ENCODE measurements around the gene CARMIL1. TPM values are rescaled to one million over a fixed set of nuclear protein-coding genes. Genes with fewer than 3 reads are reported as not detected.
"Not testable (repeated sequence)": the region's sequence is repeated elsewhere in the genome, so short reads cannot be mapped to it uniquely, and the experiment has no call there.

CARMIL1 gene
- total and polyA plus RNA-seq, 4 donors: 22.9 to 41.0 (median 38.4) TPM

DNA sequence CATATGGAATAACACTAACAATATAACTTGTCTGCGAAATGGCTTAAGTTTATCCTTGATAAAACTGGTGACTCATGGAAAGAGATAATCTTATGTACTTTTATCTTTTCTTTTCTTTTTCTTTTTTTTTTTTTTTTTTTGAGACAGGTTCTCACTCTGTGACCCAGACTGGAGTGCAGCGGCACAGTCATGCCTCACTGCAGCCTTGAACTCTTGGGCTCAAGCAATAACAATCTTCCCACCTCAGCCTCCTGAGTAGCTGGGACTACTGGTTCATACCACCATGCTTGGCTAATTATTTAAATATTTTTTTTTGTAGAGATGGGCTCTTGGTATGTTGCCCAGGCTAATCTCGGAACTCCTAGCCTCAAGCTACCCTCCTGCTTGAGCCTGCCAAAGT lies 304.7 kb downstream of the CARMIL1 start:
- no peaks in the 10 kb centered on the region for H3K4me1 ChIP-seq (ENCODE audit: control insufficient read depth, insufficient read depth, low read length)
- no peak overlapping the region for H3K27ac ChIP-seq (ENCODE audit: low read depth, low read length)
- H3K36me3 ChIP-seq (ENCODE audit: control insufficient read depth, insufficient read depth, low read length): peaks cover 5% of the 10 kb centered on the region
- H3K27me3 ChIP-seq (ENCODE audit: control insufficient read depth, insufficient read depth, low read length): no peaks in the 10 kb centered on the region
- H3K4me3 ChIP-seq (ENCODE audit: low read depth, low read length): no peak overlapping the region
- H3K9me3 ChIP-seq (ENCODE audit: control insufficient read depth, insufficient read depth, low read length): no peaks in the 10 kb centered on the region
- WGBS (ENCODE audit: insufficient coverage): 100% methylated on average over 1 of the region's 3 CpGs
- DNase-seq (ENCODE audit: low read depth in 4 of 6, low spot score in 6 of 6): no peak

DNA sequence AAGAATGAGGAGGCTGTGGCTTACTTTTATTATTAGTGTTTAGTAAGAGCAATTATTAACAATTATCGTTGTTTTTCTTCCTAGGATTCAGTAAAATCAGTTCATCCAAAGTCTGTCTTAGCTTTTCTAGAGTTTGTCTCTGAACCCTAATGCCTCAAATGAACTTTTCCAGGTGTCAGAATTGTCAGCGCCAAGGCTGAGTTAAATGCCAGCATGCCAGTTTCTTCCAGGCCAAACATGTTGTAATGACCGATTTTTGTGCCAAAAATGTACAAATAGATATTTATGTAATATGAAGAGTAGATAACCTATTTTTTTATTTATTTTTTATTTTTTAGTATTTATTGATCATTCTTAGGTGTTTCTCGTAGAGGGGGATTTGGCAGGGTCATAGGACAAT lies 306.1 kb downstream of the CARMIL1 start:
- no CpG with 5 or more reads among the region's 4 CpGs for WGBS (ENCODE audit: insufficient coverage)
- Histone ChIP-seq H3K4me3 (ENCODE audit: low read depth, low read length) (no peak overlapping the region), H3K27ac (ENCODE audit: low read depth, low read length) (no peak overlapping the region), H3K27me3 (ENCODE audit: control insufficient read depth, insufficient read depth, low read length) (no peaks in the 10 kb centered on the region), H3K36me3 (ENCODE audit: control insufficient read depth, insufficient read depth, low read length) (peaks cover 5% of the 10 kb centered on the region), H3K4me1 (ENCODE audit: control insufficient read depth, insufficient read depth, low read length) (no peaks in the 10 kb centered on the region), H3K9me3 (ENCODE audit: control insufficient read depth, insufficient read depth, low read length) (no peaks in the 10 kb centered on the region)
- no peak for DNase-seq (ENCODE audit: low read depth in 4 of 6, low spot score in 6 of 6)

DNA sequence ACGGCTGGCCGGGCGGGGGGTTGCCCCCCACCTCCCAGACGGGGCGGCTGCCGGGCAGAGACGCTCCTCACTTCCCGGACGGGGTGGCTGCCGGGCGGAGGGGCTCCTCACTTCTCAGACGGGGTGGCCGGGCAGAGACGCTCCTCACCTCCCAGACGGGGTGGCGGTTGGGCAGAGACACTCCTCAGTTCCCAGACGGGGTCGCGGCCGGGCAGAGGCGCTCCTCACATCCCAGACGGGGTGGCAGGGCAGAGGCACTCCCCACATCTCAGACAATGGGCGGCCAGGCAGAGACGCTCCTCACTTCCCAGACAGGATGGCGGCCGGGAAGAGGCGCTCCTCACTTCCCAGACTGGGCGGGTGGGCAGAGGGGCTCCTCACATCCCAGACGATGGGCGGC lies 306.9 kb downstream of the CARMIL1 start:
- WGBS (ENCODE audit: insufficient coverage): 100% methylated on average over 3 of the region's 30 CpGs
- not testable (repeated sequence) for H3K36me3 ChIP-seq (ENCODE audit: control insufficient read depth, insufficient read depth, low read length); H3K27me3 ChIP-seq (ENCODE audit: control insufficient read depth, insufficient read depth, low read length)

DNA sequence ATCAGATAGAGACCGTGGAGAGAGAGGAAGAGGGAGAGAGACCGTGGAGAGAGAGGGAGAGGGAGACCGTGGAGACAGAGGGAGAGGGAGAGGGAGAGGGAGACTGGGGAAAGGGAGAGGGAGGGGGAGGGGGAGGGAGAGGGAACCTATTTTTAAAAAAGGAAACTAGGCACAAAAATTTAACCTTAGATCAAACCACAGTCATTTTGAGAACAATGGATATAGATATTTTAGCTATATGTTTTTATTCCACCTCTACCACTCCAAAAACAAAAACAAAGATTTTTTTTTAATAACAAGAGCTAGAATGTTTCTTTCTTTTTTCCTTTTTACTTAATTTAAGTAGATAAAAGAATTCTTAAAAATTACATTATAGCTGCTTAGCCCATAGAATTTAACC lies 307.8 kb downstream of the CARMIL1 start:
- peaks cover 5% of the 10 kb centered on the region for H3K36me3 ChIP-seq (ENCODE audit: control insufficient read depth, insufficient read depth, low read length)
- WGBS (ENCODE audit: insufficient coverage): 100% methylated on average over 1 of the region's 3 CpGs
- DNase-seq (ENCODE audit: low read depth in 4 of 6, low spot score in 6 of 6): no peak
- no peak overlapping the region for H3K4me3 ChIP-seq (ENCODE audit: low read depth, low read length)
- no peaks in the 10 kb centered on the region for H3K4me1 ChIP-seq (ENCODE audit: control insufficient read depth, insufficient read depth, low read length)
- no peak overlapping the region for H3K27ac ChIP-seq (ENCODE audit: low read depth, low read length)
- no peaks in the 10 kb centered on the region for H3K9me3 ChIP-seq (ENCODE audit: control insufficient read depth, insufficient read depth, low read length)
- H3K27me3 ChIP-seq (ENCODE audit: control insufficient read depth, insufficient read depth, low read length): no peaks in the 10 kb centered on the region

More for the DNA sequence above, 306.9 kb downstream of the CARMIL1 start:
- H3K4me1 ChIP-seq (ENCODE audit: control insufficient read depth, insufficient read depth, low read length); H3K9me3 ChIP-seq (ENCODE audit: control insufficient read depth, insufficient read depth, low read length); DNase-seq (ENCODE audit: low read depth in 4 of 6, low spot score in 6 of 6); H3K27ac ChIP-seq (ENCODE audit: low read depth, low read length); H3K4me3 ChIP-seq (ENCODE audit: low read depth, low read length): not testable (repeated sequence)

DNA sequence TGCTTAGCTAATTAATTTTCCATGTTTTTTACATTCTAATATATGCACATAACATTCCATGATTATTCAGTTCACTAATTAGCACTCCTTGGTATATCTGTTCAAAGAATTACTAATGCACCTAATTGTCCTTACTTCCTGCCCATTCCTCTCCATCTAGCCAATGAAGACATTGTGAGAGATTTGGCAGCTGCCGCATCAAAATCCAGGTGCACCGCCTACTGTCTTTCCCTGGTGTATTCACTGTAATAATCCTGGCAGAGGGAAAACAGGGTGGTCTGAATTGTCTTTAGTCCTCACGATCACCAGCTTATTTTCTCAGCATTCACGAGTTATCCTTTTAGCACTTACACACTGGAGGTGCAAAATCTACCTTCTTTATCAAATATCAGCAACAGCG lies 311.8 kb downstream of the CARMIL1 start:
- H3K27ac ChIP-seq (ENCODE audit: low read depth, low read length): no peak overlapping the region
- no peak overlapping the region for H3K4me3 ChIP-seq (ENCODE audit: low read depth, low read length)
- H3K36me3 ChIP-seq (ENCODE audit: control insufficient read depth, insufficient read depth, low read length): peaks cover 3% of the 10 kb centered on the region
- 48% methylated on average over 3 of the region's 5 CpGs for WGBS (ENCODE audit: insufficient coverage)
- H3K4me1 ChIP-seq (ENCODE audit: control insufficient read depth, insufficient read depth, low read length): no peaks in the 10 kb centered on the region
- H3K9me3 ChIP-seq (ENCODE audit: control insufficient read depth, insufficient read depth, low read length): no peaks in the 10 kb centered on the region
- H3K27me3 ChIP-seq (ENCODE audit: control insufficient read depth, insufficient read depth, low read length): no peaks in the 10 kb centered on the region
- peak in 1 of 6 donors; percentile 54 for DNase-seq (ENCODE audit: low read depth in 4 of 6, low spot score in 6 of 6)

DNA sequence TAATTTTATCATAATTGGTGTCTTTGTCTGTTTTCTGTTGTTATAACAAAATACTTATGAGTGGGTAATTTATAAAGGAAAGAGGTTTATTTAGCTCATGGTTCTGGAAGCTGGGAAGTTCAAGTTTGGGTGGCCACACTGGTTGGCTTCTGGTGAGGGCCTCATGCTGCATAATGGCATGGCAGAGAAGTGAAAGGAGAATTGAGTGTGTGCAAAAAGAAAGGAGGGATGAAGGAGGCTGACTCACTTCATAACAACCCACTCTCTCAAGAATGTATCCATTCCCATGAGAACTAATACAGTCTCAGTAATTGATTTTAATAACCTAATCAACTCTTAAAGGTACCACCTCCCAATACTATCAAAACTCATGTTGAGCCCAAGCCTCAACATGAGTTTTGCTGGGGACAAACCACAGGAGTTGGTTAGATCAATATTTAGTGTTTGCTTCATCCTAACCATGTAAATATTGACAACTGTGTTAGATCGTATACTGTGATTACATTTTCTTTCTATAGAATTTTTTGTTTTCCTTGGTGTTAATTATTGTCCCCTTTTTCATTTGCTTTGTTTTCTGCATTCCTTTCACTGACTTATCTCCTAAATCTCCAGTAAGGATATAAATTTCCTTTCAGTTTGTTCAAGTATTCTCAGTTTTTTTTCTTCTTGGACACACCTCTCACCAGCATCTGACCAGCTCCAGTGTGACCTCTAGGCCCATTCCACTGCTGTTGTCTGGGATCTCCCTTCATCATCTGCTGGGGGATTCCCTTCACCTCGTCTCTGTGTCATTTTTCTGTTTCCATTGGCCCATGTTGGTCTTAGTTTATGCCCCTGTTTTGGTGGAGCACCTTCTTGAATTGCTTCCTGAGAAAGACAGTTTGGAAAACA lies 318.0 kb downstream of the CARMIL1 start:
- DNase-seq (ENCODE audit: low read depth in 4 of 6, low spot score in 6 of 6): no peak
- H3K4me1 ChIP-seq (ENCODE audit: control insufficient read depth, insufficient read depth, low read length): no peaks in the 10 kb centered on the region
- H3K27ac ChIP-seq (ENCODE audit: low read depth, low read length): no peak overlapping the region
- no peaks in the 10 kb centered on the region for H3K9me3 ChIP-seq (ENCODE audit: control insufficient read depth, insufficient read depth, low read length)
- no peak overlapping the region for H3K4me3 ChIP-seq (ENCODE audit: low read depth, low read length)
- H3K36me3 ChIP-seq (ENCODE audit: control insufficient read depth, insufficient read depth, low read length): peaks cover 3% of the 10 kb centered on the region
- no peaks in the 10 kb centered on the region for H3K27me3 ChIP-seq (ENCODE audit: control insufficient read depth, insufficient read depth, low read length)
- WGBS (ENCODE audit: insufficient coverage): 80% methylated on average over 1 of the region's 2 CpGs

DNA sequence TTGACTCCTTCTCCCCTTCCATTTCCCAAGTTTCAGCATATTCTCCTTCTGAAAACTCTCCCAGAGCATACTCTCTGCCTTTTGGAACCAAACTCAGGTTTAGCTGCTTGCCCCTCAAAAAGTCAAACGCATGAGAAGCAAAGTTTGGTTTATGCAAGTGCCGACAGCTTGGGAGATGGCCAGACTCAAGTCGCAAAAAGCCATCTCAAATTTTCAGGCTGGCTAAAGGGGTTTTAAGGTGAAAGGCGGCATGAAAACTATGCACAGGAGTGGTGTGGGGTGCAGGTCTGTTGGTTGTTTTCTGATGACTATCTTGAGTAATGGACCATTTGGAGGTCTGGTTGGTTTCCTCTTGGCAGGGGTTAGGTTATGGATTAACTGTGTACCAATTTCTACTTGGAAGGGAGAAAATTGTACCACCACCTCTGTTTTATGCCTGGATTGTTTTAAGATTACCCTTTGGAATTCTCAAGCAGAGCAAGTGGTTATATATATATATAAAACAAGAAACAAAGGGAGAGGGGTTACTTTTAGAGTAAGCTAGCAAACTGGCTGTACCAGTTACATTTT lies 320.4 kb downstream of the CARMIL1 start:
- DNase-seq (ENCODE audit: low read depth in 4 of 6, low spot score in 6 of 6): no peak
- Histone ChIP-seq H3K4me3 (ENCODE audit: low read depth, low read length) (no peak overlapping the region), H3K9me3 (ENCODE audit: control insufficient read depth, insufficient read depth, low read length) (no peaks in the 10 kb centered on the region), H3K27me3 (ENCODE audit: control insufficient read depth, insufficient read depth, low read length) (no peaks in the 10 kb centered on the region), H3K4me1 (ENCODE audit: control insufficient read depth, insufficient read depth, low read length) (no peaks in the 10 kb centered on the region), H3K27ac (ENCODE audit: low read depth, low read length) (no peak overlapping the region), H3K36me3 (ENCODE audit: control insufficient read depth, insufficient read depth, low read length) (peaks cover 3% of the 10 kb centered on the region)
- WGBS (ENCODE audit: insufficient coverage): 82% methylated on average over 4 of the region's 4 CpGs

DNA sequence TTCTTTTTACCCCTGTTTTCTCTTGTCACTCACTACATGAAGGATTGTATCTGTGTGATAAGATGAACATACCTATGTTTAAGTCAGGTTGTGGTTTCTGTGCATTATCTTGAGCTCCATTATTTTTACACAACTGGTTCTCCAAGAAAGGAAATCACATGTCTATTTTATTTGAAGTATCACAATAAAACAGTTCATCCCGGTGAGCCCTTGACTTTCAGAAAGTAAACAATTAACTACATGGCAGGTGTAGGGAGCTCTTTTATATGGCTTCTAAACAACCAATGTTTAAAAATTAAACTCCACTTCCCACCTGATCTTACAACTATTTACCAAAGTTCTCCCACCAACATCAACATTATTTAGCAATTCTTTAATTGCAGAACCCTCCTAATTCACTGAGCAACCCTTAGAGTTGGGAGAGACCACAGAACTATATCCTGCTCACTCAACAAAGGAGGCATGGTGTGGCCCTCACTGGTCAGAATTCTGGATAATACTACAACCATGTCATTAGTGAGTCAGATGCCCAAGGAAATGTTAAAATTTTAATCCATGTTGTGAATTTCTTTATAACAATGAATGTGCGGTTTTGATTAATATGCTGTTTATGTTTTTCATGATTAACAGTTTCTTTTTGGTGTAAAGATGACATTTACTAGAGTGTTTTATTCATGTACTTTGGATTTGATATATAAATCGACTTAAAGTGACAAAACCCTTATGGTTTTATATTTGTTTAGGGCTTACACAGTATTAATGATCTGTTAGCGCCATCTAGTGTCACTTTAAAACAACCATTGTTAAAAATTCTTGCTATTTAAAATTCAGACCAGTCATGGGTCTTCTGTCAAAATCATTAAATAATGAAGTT lies 322.9 kb downstream of the CARMIL1 start:
- peak in 5 of 6 donors; percentile 42 to 93 (median 54) for DNase-seq (ENCODE audit: low read depth in 4 of 6, low spot score in 6 of 6)
- H3K9me3 ChIP-seq (ENCODE audit: control insufficient read depth, insufficient read depth, low read length): no peaks in the 10 kb centered on the region
- no peaks in the 10 kb centered on the region for H3K4me1 ChIP-seq (ENCODE audit: control insufficient read depth, insufficient read depth, low read length)
- H3K4me3 ChIP-seq (ENCODE audit: low read depth, low read length): no peak overlapping the region
- WGBS (ENCODE audit: insufficient coverage): 60% methylated on average over 1 of the region's 4 CpGs
- peaks cover 10% of the 10 kb centered on the region for H3K36me3 ChIP-seq (ENCODE audit: control insufficient read depth, insufficient read depth, low read length)
- H3K27me3 ChIP-seq (ENCODE audit: control insufficient read depth, insufficient read depth, low read length): no peaks in the 10 kb centered on the region
- H3K27ac ChIP-seq (ENCODE audit: low read depth, low read length): no peak overlapping the region

DNA sequence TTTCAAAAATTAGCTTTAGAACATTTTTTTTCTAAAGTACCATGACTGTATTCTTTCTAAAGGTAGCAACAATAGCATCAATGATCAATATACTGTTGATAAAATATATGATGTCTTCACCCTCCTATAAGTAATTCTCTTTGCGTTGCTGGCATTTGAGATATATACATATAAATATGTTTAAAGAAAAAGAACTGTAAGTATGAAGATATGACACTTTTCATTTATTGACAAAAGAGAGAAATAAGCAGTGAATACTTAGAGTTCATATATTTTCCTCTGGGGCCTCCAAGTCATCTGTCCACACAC lies 323.5 kb downstream of the CARMIL1 start:
- no peak for DNase-seq (ENCODE audit: low read depth in 4 of 6, low spot score in 6 of 6)
- H3K9me3 ChIP-seq (ENCODE audit: control insufficient read depth, insufficient read depth, low read length): no peaks in the 10 kb centered on the region
- peaks cover 10% of the 10 kb centered on the region for H3K36me3 ChIP-seq (ENCODE audit: control insufficient read depth, insufficient read depth, low read length)
- no peaks in the 10 kb centered on the region for H3K4me1 ChIP-seq (ENCODE audit: control insufficient read depth, insufficient read depth, low read length)
- H3K27ac ChIP-seq (ENCODE audit: low read depth, low read length): no peak overlapping the region
- no peaks in the 10 kb centered on the region for H3K27me3 ChIP-seq (ENCODE audit: control insufficient read depth, insufficient read depth, low read length)
- no CpG with 5 or more reads among the region's 1 CpG for WGBS (ENCODE audit: insufficient coverage)
- H3K4me3 ChIP-seq (ENCODE audit: low read depth, low read length): no peak overlapping the region
